Measurements from ENCODE around the gene COL6A3. TPM values are rescaled to one million over a fixed set of nuclear protein-coding genes. Genes with fewer than 3 reads are reported as not detected.

Gene COL6A3
- 10 to 100 TPM; 29.9 to 36.4 TPM for total RNA-seq

GRCh38 chr2:237413777-237414661 is at the start of gene COL6A3:
TSS of gene COL6A3 (minus strand) at chr2:237414164. CDS start at chr2:237396817, 17,347 bp downstream.
- no peak within 1 kb of the TSS for H3K4me3 Mint-ChIP-seq
- H3K27ac Mint-ChIP-seq: no peak within 1 kb of the TSS
- H3K9me3 Mint-ChIP-seq (ENCODE audit: low read depth): no peaks in the 10 kb centered on the region
- ATAC-seq (no peak), DNase-seq (no peak)
- H3K36me3 Mint-ChIP-seq (ENCODE audit: low read depth): peaks cover 18% of the 10 kb centered on the region
- POLR2A ChIA-PET: no interaction called here
- CTCF ChIA-PET: interaction anchor here (0.8 to 1.6 kb wide), 2 partner anchors 7 to 13 kb away, joined by 3 to 4 read pairs; no protein-coding TSS in a partner anchor
- H3K4me1 Mint-ChIP-seq: peaks cover 4% of the 10 kb centered on the region
- intact Hi-C loops (cut with DNase I, micrococcal nuclease): no loop called here
- no peaks in the 10 kb centered on the region for H3K27me3 Mint-ChIP-seq

DNA sequence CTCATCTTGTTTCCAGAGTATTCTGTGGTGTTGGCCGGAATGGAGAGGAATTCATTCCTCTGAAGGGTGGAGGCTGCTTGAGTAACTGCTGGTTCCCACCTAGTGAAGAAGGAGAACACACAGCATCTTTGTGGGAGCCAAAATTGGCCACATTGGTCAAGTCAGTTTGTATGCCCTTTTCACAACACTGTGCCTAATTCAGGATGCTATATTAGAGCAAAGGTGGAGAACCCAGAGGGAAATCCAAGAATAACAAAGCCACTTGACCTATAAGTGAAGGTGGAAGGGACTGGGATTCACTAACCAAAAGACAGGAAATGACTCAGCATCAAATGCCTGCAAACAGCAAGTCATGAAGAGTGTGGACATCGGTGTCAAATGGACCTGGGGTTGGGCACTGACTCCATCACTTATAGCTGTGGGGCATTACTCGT is 45.8 kb upstream of the COL6A3 start:
- intact Hi-C loops (cut with DNase I, micrococcal nuclease): loop anchor here in 1 of 2 experiments (2.0 kb wide), 1 partner anchor 19 kb away; no protein-coding TSS in a partner anchor
- H3K27ac Mint-ChIP-seq: no peak overlapping the region

GRCh38 chr2:237459226-237459625 is 45.3 kb upstream of the COL6A3 start:
- ATAC-seq (no peak), DNase-seq (no peak)
- intact Hi-C loops (cut with DNase I, micrococcal nuclease): loop anchor here in 1 of 2 experiments (2.0 kb wide), 1 partner anchor 18 kb away; no protein-coding TSS in a partner anchor
- Mint-ChIP-seq H3K4me3 (no peak overlapping the region), H3K9me3 (ENCODE audit: low read depth) (peaks cover 10% of the 10 kb centered on the region), H3K27me3 (no peaks in the 10 kb centered on the region), H3K27ac (peak overlapping the region; percentile 11), H3K4me1 (peaks cover 28% of the 10 kb centered on the region), H3K36me3 (ENCODE audit: low read depth) (no peaks in the 10 kb centered on the region)
- CTCF ChIA-PET: interaction anchor here (1.3 to 2.2 kb wide), 5 partner anchors 12 to 53 kb away, joined by 4 to 9 read pairs (median 8); no protein-coding TSS in a partner anchor
- POLR2A ChIA-PET: interaction anchor here (1.5 to 1.8 kb wide), 2 partner anchors 18 to 31 kb away, joined by 5 to 9 read pairs; no protein-coding TSS in a partner anchor

More for the DNA sequence above, 45.8 kb upstream of the COL6A3 start:
- no peaks in the 10 kb centered on the region for H3K36me3 Mint-ChIP-seq (ENCODE audit: low read depth)
- DNase-seq: no peak
- H3K4me1 Mint-ChIP-seq: peaks cover 28% of the 10 kb centered on the region
- H3K4me3 Mint-ChIP-seq: no peak overlapping the region
- no peak for ATAC-seq
- H3K9me3 Mint-ChIP-seq (ENCODE audit: low read depth): peaks cover 10% of the 10 kb centered on the region
- no peaks in the 10 kb centered on the region for H3K27me3 Mint-ChIP-seq
- ChIA-PET POLR2A (no interaction called here), CTCF (interaction anchor here (1.3 to 2.2 kb wide), 4 partner anchors 11 to 53 kb away, joined by 4 to 8 read pairs (median 8); no protein-coding TSS in a partner anchor)

DNA sequence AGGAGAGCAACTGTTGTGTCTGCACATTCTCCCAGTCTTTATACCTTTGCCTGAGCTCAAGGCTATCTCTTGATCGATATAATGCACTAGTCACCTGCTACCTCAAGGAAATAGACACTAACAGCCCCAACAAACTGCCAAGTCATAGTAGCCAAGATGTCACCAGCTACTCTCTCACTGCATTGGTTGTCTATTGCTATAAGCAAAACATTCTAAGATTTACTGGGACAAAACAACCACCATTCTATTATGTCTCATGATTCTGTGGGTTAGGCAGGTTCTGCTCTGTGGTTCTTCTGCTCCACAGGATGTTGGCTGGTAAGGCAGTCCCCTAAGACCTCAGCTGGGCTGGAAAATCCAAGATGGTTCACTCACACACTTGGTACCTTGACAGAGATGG is 44.6 kb upstream of the COL6A3 start:
- H3K9me3 Mint-ChIP-seq (ENCODE audit: low read depth): peaks cover 10% of the 10 kb centered on the region
- H3K27me3 Mint-ChIP-seq: no peaks in the 10 kb centered on the region
- peaks cover 28% of the 10 kb centered on the region for H3K4me1 Mint-ChIP-seq
- CTCF ChIA-PET: interaction anchor here (0.7 to 2.2 kb wide), 6 partner anchors 12 to 54 kb away, joined by 3 to 9 read pairs (median 8); no protein-coding TSS in a partner anchor
- DNase-seq: peak; percentile 17
- no peak overlapping the region for H3K4me3 Mint-ChIP-seq
- POLR2A ChIA-PET: interaction anchor here (1.5 to 1.8 kb wide), 2 partner anchors 17 to 30 kb away, joined by 5 to 9 read pairs; no protein-coding TSS in a partner anchor
- peak; percentile 78 for ATAC-seq
- intact Hi-C loops (cut with DNase I, micrococcal nuclease): loop anchor here (1.0 to 2.0 kb wide), 2 partner anchors 17 to 18 kb away; no protein-coding TSS in a partner anchor
- H3K27ac Mint-ChIP-seq: peak overlapping the region; percentile 74
- H3K36me3 Mint-ChIP-seq (ENCODE audit: low read depth): no peaks in the 10 kb centered on the region

- no peaks in the 10 kb centered on the region for H3K27me3 Mint-ChIP-seq
- no peak overlapping the region for H3K4me3 Mint-ChIP-seq
- peak overlapping the region; percentile 21 for H3K27ac Mint-ChIP-seq
- no peak for DNase-seq
- ATAC-seq: no peak
- peaks cover 28% of the 10 kb centered on the region for H3K4me1 Mint-ChIP-seq
- H3K9me3 Mint-ChIP-seq (ENCODE audit: low read depth): peaks cover 8% of the 10 kb centered on the region
- intact Hi-C loops (cut with DNase I, micrococcal nuclease): no loop called here
- CTCF ChIA-PET: interaction anchor here (0.6 to 2.2 kb wide), 4 partner anchors 8 to 36 kb away, joined by 3 to 9 read pairs (median 8); no protein-coding TSS in a partner anchor
- no peaks in the 10 kb centered on the region for H3K36me3 Mint-ChIP-seq (ENCODE audit: low read depth)
- POLR2A ChIA-PET: interaction anchor here (1.8 kb wide), 1 partner anchor 16 kb away, joined by 9 read pairs; no protein-coding TSS in a partner anchor
Measured at GRCh38 chr2:237457388-237457941, 43.5 kb upstream of the COL6A3 start.

GRCh38 chr2:237456200-237456843 is 42.4 kb upstream of the COL6A3 start:
- Mint-ChIP-seq H3K4me1 (peaks cover 28% of the 10 kb centered on the region), H3K27me3 (no peaks in the 10 kb centered on the region), H3K9me3 (ENCODE audit: low read depth) (peaks cover 8% of the 10 kb centered on the region), H3K4me3 (no peak overlapping the region), H3K27ac (no peak overlapping the region), H3K36me3 (ENCODE audit: low read depth) (no peaks in the 10 kb centered on the region)
- CTCF ChIA-PET: interaction anchor here (1.6 kb wide), 1 partner anchor 35 kb away, joined by 7 read pairs; no protein-coding TSS in a partner anchor
- intact Hi-C loops (cut with DNase I, micrococcal nuclease): no loop called here
- no peak for DNase-seq
- no peak for ATAC-seq
- POLR2A ChIA-PET: no interaction called here

DNA sequence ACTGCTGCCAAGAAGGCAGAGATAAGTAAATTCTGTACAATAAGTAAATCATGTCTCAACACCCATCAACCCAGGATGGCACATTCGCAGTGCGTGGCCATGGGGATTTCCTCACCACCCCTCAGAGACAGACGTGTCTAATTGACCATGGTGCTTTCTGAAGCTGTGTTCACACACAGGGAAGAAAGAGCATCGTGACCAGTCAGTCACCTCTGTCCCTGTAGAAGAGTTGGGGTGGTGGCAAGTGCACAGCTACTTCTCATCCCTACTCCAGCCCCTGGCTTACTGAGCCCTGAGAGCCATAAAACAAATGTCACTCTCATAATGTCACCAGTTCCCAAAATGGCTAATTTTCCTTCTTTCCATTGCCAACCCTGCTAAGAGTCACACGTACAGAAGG is 41.8 kb upstream of the COL6A3 start:
- ATAC-seq: no peak
- Mint-ChIP-seq H3K27me3 (no peaks in the 10 kb centered on the region), H3K4me3 (no peak overlapping the region), H3K27ac (no peak overlapping the region), H3K9me3 (ENCODE audit: low read depth) (peaks cover 8% of the 10 kb centered on the region), H3K36me3 (ENCODE audit: low read depth) (no peaks in the 10 kb centered on the region), H3K4me1 (peaks cover 28% of the 10 kb centered on the region)
- ChIA-PET CTCF (interaction anchor here (1.6 kb wide), 1 partner anchor 35 kb away, joined by 7 read pairs; no protein-coding TSS in a partner anchor), POLR2A (no interaction called here)
- intact Hi-C loops (cut with DNase I, micrococcal nuclease): no loop called here
- no peak for DNase-seq

GRCh38 chr2:237453671-237454070 is 39.7 kb upstream of the COL6A3 start:
- POLR2A ChIA-PET: no interaction called here
- intact Hi-C loops (cut with DNase I, micrococcal nuclease): no loop called here
- CTCF ChIA-PET: interaction anchor here (0.7 to 1.0 kb wide), 2 partner anchors 22 to 32 kb away, joined by 4 to 5 read pairs; no protein-coding TSS in a partner anchor
- Mint-ChIP-seq H3K27me3 (no peaks in the 10 kb centered on the region), H3K36me3 (ENCODE audit: low read depth) (no peaks in the 10 kb centered on the region), H3K4me3 (no peak overlapping the region), H3K4me1 (peaks cover 28% of the 10 kb centered on the region), H3K27ac (no peak overlapping the region), H3K9me3 (ENCODE audit: low read depth) (peaks cover 8% of the 10 kb centered on the region)
- ATAC-seq (no peak), DNase-seq (no peak)

DNA sequence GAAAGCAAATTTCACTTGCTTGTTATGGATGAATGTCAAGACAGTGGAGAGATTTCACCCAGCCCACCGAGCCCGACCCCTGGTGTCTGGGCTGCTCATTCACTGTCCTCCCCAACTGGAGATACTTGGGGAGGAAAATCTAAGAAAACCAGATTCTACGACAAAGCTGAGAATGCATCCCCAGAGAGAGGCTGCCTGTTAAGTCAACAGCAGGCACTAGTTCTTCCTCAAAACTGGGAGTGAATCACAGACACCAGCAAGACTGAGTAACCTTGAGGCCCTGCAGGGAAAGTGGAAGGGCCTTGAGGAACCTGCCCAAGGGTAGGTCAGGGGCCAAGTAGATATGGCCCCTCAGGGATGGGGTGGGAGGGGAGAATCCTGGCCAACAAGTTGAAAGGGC is 38.9 kb upstream of the COL6A3 start:
- peaks cover 3% of the 10 kb centered on the region for H3K9me3 Mint-ChIP-seq (ENCODE audit: low read depth)
- CTCF ChIA-PET: interaction anchor here (1.0 kb wide), 1 partner anchor 31 kb away, joined by 4 read pairs; no protein-coding TSS in a partner anchor
- no peaks in the 10 kb centered on the region for H3K27me3 Mint-ChIP-seq
- H3K36me3 Mint-ChIP-seq (ENCODE audit: low read depth): no peaks in the 10 kb centered on the region
- peak; percentile 49 for ATAC-seq
- no peak for DNase-seq
- intact Hi-C loops (cut with DNase I, micrococcal nuclease): no loop called here
- peaks cover 20% of the 10 kb centered on the region for H3K4me1 Mint-ChIP-seq
- POLR2A ChIA-PET: no interaction called here
- no peak overlapping the region for H3K27ac Mint-ChIP-seq
- H3K4me3 Mint-ChIP-seq: no peak overlapping the region

GRCh38 chr2:237451643-237452469 is 37.9 kb upstream of the COL6A3 start:
- intact Hi-C loops (cut with DNase I, micrococcal nuclease): no loop called here
- ChIA-PET CTCF (interaction anchor here (1.1 kb wide), 2 partner anchors 23 to 31 kb away, joined by 3 to 8 read pairs; no protein-coding TSS in a partner anchor), POLR2A (no interaction called here)
- no peaks in the 10 kb centered on the region for H3K27me3 Mint-ChIP-seq
- H3K27ac Mint-ChIP-seq: no peak overlapping the region
- no peaks in the 10 kb centered on the region for H3K9me3 Mint-ChIP-seq (ENCODE audit: low read depth)
- H3K36me3 Mint-ChIP-seq (ENCODE audit: low read depth): no peaks in the 10 kb centered on the region
- ATAC-seq (no peak), DNase-seq (no peak)
- H3K4me1 Mint-ChIP-seq: peaks cover 12% of the 10 kb centered on the region
- no peak overlapping the region for H3K4me3 Mint-ChIP-seq
